CD4-positive, alpha-beta T cell treated with Interleukin-17A for 4 hours (primary cell): ENCODE results near the gene TRAF2.

Experiments
- DNase-seq: peaks from one replicate; pipeline ENCODE4 v3.0.0-alpha.2; 2020; ENCODE audit warnings: mixed read lengths

Gene TRAF2

DNA sequence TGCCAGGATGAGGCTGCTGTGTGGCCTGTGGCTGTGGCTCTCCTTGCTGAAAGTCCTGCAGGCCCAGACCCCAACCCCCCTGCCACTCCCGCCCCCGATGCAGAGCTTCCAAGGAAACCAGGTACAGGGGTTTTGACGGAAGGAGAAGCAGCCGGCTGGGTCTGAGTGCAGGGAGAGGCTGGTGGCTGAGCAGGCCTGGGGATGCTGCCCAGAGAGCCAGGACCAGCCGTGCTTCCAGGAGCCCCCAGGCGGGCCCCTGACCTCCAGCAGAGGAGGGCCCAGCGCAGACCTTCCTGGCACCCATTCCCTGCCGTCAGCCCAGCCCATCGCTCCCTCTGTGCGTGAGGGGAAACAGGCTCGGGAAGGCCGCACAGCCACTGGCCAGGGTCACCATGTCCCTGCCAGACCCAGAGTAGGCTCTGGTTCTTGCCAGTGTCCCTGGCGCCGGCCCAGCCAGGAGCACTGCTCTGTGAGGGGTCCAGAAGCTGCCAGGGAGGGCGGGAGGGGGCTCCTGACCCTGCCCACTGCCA, 66.1 kb downstream of the TRAF2 start:
- no peak for DNase-seq

- no peak for DNase-seq
Observed at GRCh38 chr9:136952876-136953770, 66.8 kb downstream of the TRAF2 start.

GRCh38 chr9:136953771-136954269, 67.5 kb downstream of the TRAF2 start:
- DNase-seq: no peak

- no peak for DNase-seq
Observed at GRCh38 chr9:136954270-136955083, 68.2 kb downstream of the TRAF2 start.

DNA sequence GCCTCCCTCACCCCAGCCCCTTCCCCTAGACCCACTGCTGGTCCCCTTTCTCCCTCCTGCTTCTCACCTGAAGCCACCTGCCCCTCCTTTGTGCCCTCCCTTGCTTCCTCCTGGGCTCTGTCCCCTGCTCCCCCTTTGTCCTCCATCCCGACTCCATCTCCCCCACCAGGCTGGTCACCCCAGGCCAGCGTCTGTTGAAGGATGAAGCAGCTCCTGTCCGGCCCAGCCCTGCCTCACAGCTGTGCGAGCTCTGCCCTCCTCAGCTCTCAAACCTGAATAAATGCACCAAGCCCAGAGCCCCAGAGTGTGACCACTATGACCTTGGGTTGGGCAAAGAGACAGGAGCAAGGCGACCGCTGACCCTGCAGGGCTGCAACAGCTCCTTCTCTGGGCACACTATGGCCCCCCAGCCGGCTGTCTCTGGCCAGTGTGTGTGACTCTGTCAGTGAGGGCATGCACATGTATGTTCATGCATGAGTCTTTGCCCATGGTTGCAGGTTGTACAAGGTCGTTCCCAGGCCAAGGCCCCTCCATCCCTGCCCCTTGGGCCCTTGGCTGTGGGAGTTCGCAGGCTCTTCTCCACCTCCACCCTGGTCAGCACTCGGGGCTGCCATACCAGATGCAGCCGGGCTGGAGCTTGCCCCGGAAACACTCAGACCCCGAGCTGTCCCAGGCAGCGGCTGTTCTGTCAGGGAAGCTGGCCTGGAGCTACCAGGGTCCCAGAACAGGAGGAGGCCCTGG, 69.1 kb downstream of the TRAF2 start:
- no peak for DNase-seq

- no peak for DNase-seq
Observed at GRCh38 chr9:136955943-136956335, 69.6 kb downstream of the TRAF2 start.

DNA sequence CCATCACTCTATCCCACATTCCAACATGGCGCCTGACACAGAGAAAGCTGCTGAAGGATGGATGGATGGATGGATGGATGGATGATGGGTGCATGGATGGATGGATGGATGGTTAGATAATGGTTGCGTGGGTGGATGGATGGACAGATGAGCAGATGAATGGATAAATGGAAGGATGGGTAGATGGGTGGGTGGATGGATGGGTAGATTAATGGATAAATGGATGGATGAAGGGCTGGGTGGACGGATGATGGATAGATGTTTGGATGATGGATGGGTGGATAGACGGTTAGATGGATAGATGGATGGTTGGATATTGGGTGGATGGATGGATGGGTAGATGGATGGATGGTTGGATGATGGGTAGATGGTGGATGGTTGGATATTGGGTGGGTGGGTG, 70.3 kb downstream of the TRAF2 start:
- no peak for DNase-seq

GRCh38 chr9:136957461-136957860, 71.1 kb downstream of the TRAF2 start:
- no peak for DNase-seq

DNA sequence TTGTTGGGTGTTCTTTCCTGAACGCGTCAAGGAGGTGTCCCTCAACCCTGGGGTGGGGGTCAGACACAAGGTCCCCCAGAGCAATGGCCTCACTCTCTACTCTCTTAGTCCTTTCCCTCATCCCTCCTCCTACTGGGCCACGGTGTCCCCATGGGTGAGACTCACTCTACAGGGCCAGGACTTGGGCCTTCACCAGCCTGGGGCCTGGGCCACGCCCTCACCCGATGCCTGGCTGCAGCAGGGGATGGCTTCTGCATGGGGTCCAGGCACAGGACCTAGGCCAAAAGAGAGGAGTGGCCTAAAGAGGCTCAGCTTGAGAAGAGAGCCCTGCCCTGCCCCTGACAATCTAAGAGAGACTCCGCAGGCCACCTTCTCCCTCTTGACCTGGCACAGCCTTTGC, 71.6 kb downstream of the TRAF2 start:
- no peak for DNase-seq

- no peak for DNase-seq
Observed at GRCh38 chr9:136958473-136958872, 72.2 kb downstream of the TRAF2 start.

- no peak for DNase-seq
Observed at GRCh38 chr9:136958898-136959850, 72.9 kb downstream of the TRAF2 start.

DNA sequence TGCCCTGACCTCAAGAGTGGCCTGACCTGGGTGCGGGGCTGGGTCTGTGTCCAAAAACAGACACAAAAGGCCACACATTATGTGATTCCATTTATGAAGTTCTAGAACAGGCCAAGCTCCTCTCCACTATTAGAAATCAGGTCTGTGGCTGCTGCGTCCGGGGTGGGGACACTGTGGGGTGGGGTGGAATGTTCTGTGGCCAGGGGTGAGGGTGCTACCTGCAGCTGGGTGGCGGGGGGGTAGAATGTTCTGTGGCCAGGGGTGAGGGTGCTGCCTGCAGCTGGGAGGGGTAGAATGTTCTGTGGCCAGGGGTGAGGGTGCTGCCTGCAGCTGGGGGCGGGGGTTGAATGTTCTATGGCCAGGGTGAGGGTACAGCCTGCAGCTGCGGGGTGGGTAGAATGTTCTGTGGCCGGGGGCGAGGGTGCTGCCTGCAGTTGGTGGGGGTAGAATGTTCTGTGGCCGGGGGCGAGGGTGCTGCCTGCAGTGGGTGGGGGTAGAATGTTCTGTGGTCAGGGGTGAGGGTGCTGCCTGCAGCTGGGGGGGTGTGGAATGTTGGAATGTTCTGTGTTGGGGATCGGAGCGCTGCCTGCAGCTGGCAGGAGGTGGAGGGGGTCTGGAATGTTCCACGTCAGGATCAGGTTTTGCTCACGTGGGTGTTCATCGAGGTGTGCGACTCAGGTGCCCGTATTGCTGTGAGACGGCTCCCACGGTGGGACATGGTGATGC, 74.1 kb downstream of the TRAF2 start:
- peak; percentile 34 for DNase-seq

GRCh38 chr9:136960938-136961275, 74.6 kb downstream of the TRAF2 start:
- DNase-seq: no peak

- DNase-seq: no peak
Observed at GRCh38 chr9:136961279-136962065, 75.2 kb downstream of the TRAF2 start.

- no peak for DNase-seq
Observed at GRCh38 chr9:136962163-136962562, 75.8 kb downstream of the TRAF2 start.

DNA sequence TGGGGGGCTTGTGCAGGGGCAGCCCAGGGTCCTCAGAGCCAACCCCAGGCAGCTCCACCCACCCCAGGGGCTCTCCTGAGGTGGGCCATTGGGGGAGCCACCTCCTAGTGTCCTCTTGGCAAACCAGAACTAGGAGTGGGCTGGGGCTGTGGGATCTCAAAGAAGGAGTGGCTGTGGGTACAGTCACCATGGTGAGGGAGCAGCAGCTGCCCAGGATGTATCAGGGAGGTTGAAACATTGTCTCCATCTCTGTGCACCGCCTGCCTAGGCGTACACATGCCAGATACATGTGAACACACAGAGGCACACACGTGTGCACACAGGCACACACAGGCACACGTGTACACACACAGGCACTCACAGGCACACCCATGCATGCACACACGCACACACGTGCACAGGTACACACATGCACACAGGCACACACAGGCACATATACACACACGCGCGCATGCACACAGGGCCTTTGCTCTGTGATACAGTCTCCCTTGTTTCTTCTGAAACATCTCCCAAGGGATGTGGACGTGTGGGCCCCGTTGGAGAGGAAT, 76.5 kb downstream of the TRAF2 start:
- no peak for DNase-seq

DNA sequence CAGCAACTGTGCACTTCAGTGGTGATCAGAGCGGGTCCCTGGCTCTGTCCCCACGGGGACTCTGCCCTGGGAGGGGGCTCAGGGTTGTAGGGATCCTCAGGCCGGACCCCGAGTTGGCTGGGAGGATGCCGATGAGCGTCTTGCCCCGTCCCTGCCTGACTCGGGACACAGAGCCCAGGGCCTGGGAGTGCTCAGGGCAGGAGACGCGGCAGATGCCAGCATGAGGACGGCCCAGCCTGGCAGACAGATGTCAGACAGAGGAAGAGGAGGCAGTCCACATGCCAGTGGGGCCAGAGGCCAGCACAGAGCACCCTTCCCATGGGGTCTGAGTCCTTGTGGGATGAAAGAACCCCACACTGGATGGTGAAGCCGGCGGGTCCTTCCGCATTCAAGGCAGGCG, 77.0 kb downstream of the TRAF2 start:
- no peak for DNase-seq

DNA sequence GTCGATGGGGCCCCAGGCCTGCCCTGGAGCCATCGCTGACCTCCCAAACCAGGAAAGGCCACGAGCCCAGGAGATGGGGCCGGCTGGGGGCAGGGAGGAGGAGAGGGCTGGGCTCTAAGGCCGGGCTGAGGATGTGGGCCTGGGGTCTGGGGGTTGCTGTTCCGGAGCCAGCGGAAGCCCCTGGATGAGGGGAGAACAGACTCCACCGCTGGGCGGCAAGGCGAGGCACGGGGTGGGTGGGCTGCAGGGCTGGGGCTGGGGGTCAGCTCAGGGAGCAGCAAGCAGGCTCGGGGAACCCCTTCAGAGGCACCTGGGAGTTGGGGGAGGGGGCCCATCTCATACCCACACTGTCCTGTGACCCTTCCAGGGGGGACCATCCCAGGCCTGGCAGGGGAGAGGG, 77.4 kb downstream of the TRAF2 start:
- DNase-seq: no peak

GRCh38 chr9:136964171-136964689, 77.9 kb downstream of the TRAF2 start:
- no peak for DNase-seq
